K562 (cell line): Measurements from ENCODE around the gene NMNAT3. TPM values are rescaled to one million over a fixed set of nuclear protein-coding genes. Genes with fewer than 3 reads are reported as not detected.
A peak's percentile ranks its signal among the peaks of the same experiment; 100 is the strongest.

Experiments used
- ATAC-seq: fragments of 200-7000 bp; cut with Tn5 transposase; 3 replicates; pipeline ENCODE4 v1.9.1; 2020; ENCODE audit warnings: moderate library complexity
- BruUV-seq: library from RNA; stranded (reverse); fragments of 400-500 nt; replicated peaks from 2 replicates; lab custom pipeline; 2021; lab: Mats Ljungman, UMichigan
- CTCF ChIA-PET: fragments of 300-600 bp; formaldehyde crosslinking; extraction: SDS; loops from one replicate; lab custom pipeline; 2021; ENCODE audit warnings: low intra/inter-chr PET ratio; lab: Yijun Ruan, JAX
- POLR2A ChIA-PET: fragments of 300-600, 350-650 bp; sonication (Branson Sonifier 250); formaldehyde crosslinking; extraction: SDS; loops from one replicate; lab custom pipeline; 2021; ENCODE audit warnings: antibody characterized with exemption, inconsistent platforms; lab: Yijun Ruan, JAX
- DNase-seq, 4 experiments: peaks; one replicate each; pipeline versions ENCODE4 v3.0.0 to v3.0.0-alpha.2; 2011 to 2018; ENCODE audit warnings: low spot score in 3 of 4, mixed read lengths in 3 of 4; ENCODE audit errors: extremely low read depth in 1 of 4
- FAIRE-seq: peaks from 2 replicates; lab custom pipeline; 2011; peaks lifted over from hg19 to GRCh38; lab: Jason Lieb, UNC
- H2AFZ ChIP-seq: 2 replicates; pipeline ENCODE4 v1.6.0; 2011; ENCODE audit warnings: low read depth, low read length, control low read depth, inconsistent platforms
- H3K27ac ChIP-seq: fragments of 200-600 bp; 3 replicates; pipeline ENCODE4 v1.8.0; 2011; ENCODE audit warnings: low read depth, mild to moderate bottlenecking, control low read depth, inconsistent platforms, low read length, moderate library complexity, mixed read lengths; ENCODE audit errors: extremely low read depth
- H3K27me3 ChIP-seq, 2 experiments: fragments of 300-600 bp in 1 of 2; 2 replicates in 1 of 2; 3 replicates in 1 of 2; pipeline versions ENCODE4 v1.6.0 to v1.8.0; 2011; ENCODE audit warnings: inconsistent platforms in 2 of 2, low read length in 2 of 2, mild to moderate bottlenecking in 1 of 2, mixed read lengths in 1 of 2, moderate library complexity in 1 of 2; ENCODE audit not compliant: control insufficient read depth in 2 of 2, insufficient read depth in 2 of 2
- H3K36me3 ChIP-seq: fragments of 300-600 bp; 3 replicates; pipeline ENCODE4 v1.8.0; 2011; ENCODE audit warnings: mild to moderate bottlenecking, low read length, inconsistent platforms; ENCODE audit not compliant: control insufficient read depth, insufficient read depth
- H3K4me1 ChIP-seq, 2 experiments: fragments of 200-600 bp in 1 of 2; replicated peaks in 1 of 2; 2 replicates in 1 of 2; 3 replicates in 1 of 2; pipeline versions ENCODE4 v1.5.1 to v1.8.0; 2011; ENCODE audit warnings: inconsistent platforms in 2 of 2, low read length in 2 of 2, mild to moderate bottlenecking in 1 of 2, mixed read lengths in 1 of 2, moderate library complexity in 1 of 2; ENCODE audit not compliant: control insufficient read depth in 2 of 2, insufficient read depth in 2 of 2
- H3K4me2 ChIP-seq: 2 replicates; pipeline ENCODE4 v1.6.1; 2011; ENCODE audit warnings: low read length, control low read depth, inconsistent platforms, mixed read lengths; ENCODE audit not compliant: insufficient read depth
- H3K4me3 ChIP-seq: fragments of 200-600 bp; sonication (generic), shearing (Covaris generic); 2 replicates; pipeline ENCODE4 v1.5.1; 2016; ENCODE audit warnings: control low read depth, inconsistent platforms
- H3K79me2 ChIP-seq: fragments of 200-600 bp; 3 replicates; pipeline ENCODE4 v1.8.0; 2011; ENCODE audit warnings: low read length, inconsistent platforms; ENCODE audit not compliant: control insufficient read depth, insufficient read depth
- H3K9ac ChIP-seq, 2 experiments: 2 replicates each; pipeline versions ENCODE4 v1.6.0 to v1.6.1; 2011; ENCODE audit warnings: low read depth in 2 of 2, low read length in 2 of 2, control low read depth in 1 of 2, inconsistent platforms in 1 of 2, mild to moderate bottlenecking in 1 of 2, mixed read lengths in 1 of 2; ENCODE audit not compliant: insufficient read depth in 1 of 2
- H3K9me1 ChIP-seq: one replicate; pipeline ENCODE4 v1.6.0; 2011; ENCODE audit warnings: inconsistent platforms, mild to moderate bottlenecking, low read length, moderate library complexity; ENCODE audit not compliant: control insufficient read depth, insufficient read depth
- H3K9me3 ChIP-seq: replicated peaks from 2 replicates; pipeline ENCODE4 v1.5.1; 2011; ENCODE audit warnings: low read depth, low read length, inconsistent platforms; ENCODE audit not compliant: control insufficient read depth, insufficient read depth
- H4K20me1 ChIP-seq: replicated peaks from 2 replicates; pipeline ENCODE4 v1.6.1; 2011; ENCODE audit warnings: low read length, inconsistent platforms, mixed read lengths; ENCODE audit not compliant: control insufficient read depth, insufficient read depth
- DPF2 ChIP-seq: fragments of 450-650 bp; IDR thresholded peaks from 2 replicates; pipeline ENCODE4 v1.6.1; 2016
- GATAD2A ChIP-seq: fragments of 450-650 bp; IDR thresholded peaks from 2 replicates; pipeline ENCODE4 v1.6.1; 2017
- NR2C2 ChIP-seq, 2 experiments: fragments of 200-800 bp in 1 of 2; sonication (Bioruptor generic) in 1 of 2; sonication (generic) in 1 of 2; formaldehyde crosslinking in 1 of 2; IDR thresholded peaks; 2 replicates each; pipeline versions ENCODE4 v1.6.1 to v1.8.0; 2016 to 2022; ENCODE audit warnings: mild to moderate bottlenecking in 1 of 2, missing compliant biosample characterization in 1 of 2, missing genetic modification characterization in 1 of 2, missing genetic modification reagents in 1 of 2
- OTX1 ChIP-seq: fragments of 450-650 bp; formaldehyde crosslinking; IDR thresholded peaks from 2 replicates; pipeline ENCODE4 v1.4.0; 2022; ENCODE audit warnings: mild to moderate bottlenecking
- TGIF2 ChIP-seq: sonication (generic); formaldehyde crosslinking; IDR thresholded peaks from 2 replicates; pipeline ENCODE4 v1.8.1; 2022; ENCODE audit warnings: mild to moderate bottlenecking, missing genetic modification reagents, moderate library complexity
- ZNF79 ChIP-seq: fragments of 250-450 bp; sonication (Bioruptor Pico); IDR thresholded peaks from 2 replicates; pipeline ENCODE4 v1.4.0; 2020; ENCODE audit warnings: low read depth, mild to moderate bottlenecking, moderate library complexity
- in situ Hi-C: fragments of 300-500 bp; cut with MboI; formaldehyde crosslinking; loops from 4 replicates; pipeline ENCODE4 v1.15.0; 2018; ENCODE audit warnings: inconsistent platforms, mixed read lengths
- intact Hi-C: fragments of 100-400 bp; cut with micrococcal nuclease; formaldehyde crosslinking; loops from 2 replicates; pipeline ENCODE4 v1.14.2; 2022
- polyA plus RNA-seq, 8 experiments: library from polyadenylated mRNA; depleted of rRNA in 4 of 8; stranded (reverse) in 5 of 8; unstranded in 3 of 8; fragments of >200 nt; fragmentation: Nextera tagmentation in 2 of 8; fragmentation: Illumina TruSeq in 1 of 8; extraction: Ambion mirVana in 2 of 8; extraction: Trizol in 1 of 8; gene quantifications; 2 replicates each; pipeline versions ENCODE4 v1.2.1 to v1.2.3, GENCODE V29; 2011 to 2014; ENCODE audit warnings: inconsistent platforms in 1 of 8, missing spikeins in 1 of 8
- total RNA-seq, 7 experiments: library from RNA; depleted of rRNA in 6 of 7; stranded (reverse); fragments of >200 nt in 6 of 7; fragmentation: Illumina TruSeq in 2 of 7; extraction: Trizol in 2 of 7; gene quantifications; 2 replicates each; pipeline versions ENCODE4 v1.2.1 to v1.2.3, GENCODE V29; 2011 to 2021; ENCODE audit warnings: low replicate concordance in 1 of 7

NMNAT3 gene
- total and polyA plus RNA-seq, 9 of the 15 experiments (the other 6 are each of a cell fraction or from before 2014, with no cell fraction given), result 2.3 to 12.5 (median 6.6) TPM

DNA sequence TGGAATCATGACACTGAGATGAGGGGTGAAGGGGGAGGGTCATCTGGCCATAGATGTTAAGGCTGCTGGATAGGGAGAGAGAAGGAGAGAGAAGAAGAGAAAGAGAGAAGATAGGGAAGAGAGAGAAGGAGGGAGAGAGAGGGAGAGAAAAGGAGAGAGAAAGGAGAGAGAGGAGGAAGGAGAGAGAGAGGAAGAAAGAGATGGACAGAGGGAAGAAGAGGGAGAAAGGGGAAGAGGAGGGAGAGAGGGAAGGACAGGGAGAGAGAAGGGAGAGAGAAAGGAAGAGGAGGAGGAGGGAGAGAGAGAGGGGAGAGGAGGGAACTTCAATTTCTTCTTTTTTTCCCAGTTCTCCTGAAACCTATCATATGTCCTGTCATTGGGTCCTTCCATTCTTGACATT lies 123.1 kb downstream of the NMNAT3 start:
- FAIRE-seq, result no peak
- Histone ChIP-seq H3K27ac (no peak overlapping the region), H3K4me3 (no peak overlapping the region), H3K9me1 (no peaks in the 10 kb centered on the region), H4K20me1 (no peaks in the 10 kb centered on the region), H3K79me2 (no peaks in the 10 kb centered on the region), H3K4me2 (no peak overlapping the region), H3K4me1 (no peaks in the 10 kb centered on the region), H2AFZ (no peak overlapping the region), H3K9ac (no peak overlapping the region), H3K36me3 (no peaks in the 10 kb centered on the region), H3K27me3 (peaks cover 0 to 11% of the 10 kb centered on the region in 2 experiments; a peak in 3 of 5 replicates), H3K9me3 (no peaks in the 10 kb centered on the region)
- no peak for DNase-seq
- in situ Hi-C loops, result no loop called here
- ChIA-PET CTCF (no interaction called here), POLR2A (no interaction called here)
- TF ChIP-seq OTX1 (CRISPR knock-in tag), result 0 out of 2 replicates have a peak, but pooled peaks have one; percentile 53
- no peak for TF ChIP-seq GATAD2A
- no peak for TF ChIP-seq TGIF2 (CRISPR knock-in tag)
- TF ChIP-seq NR2C2 (CRISPR knock-in tag; IDR thresholded peaks at IDR 0.05), result no peak
- TF ChIP-seq NR2C2 (tag; IDR thresholded peaks at IDR 0.05), result no peak
- no peak for TF ChIP-seq ZNF79 (CRISPR knock-in tag)
- no peak for TF ChIP-seq DPF2
- no TSS peak for BruUV-seq
- ATAC-seq, result no peak
- intact Hi-C loops, result no loop called here
